Activated CD8-positive, alpha-beta memory T cell treated with anti-CD3 and anti-CD28 coated beads for 48 hours (primary cell): ENCODE data around the gene INHBE.
"Not testable (repeated sequence)": the region's sequence is repeated elsewhere in the genome, so short reads cannot be mapped to it uniquely, and the experiment has no call there.

ENCODE experiments used
- DNase-seq, 3 experiments: peaks; one replicate each; pipeline ENCODE4 v3.0.0-alpha.2; 2020; ENCODE audit warnings: low read depth in 2 of 3, low spot score in 2 of 3

The INHBE gene

GRCh38 chr12:57441393-57441792 is 13.7 kb upstream of the INHBE start:
- DNase-seq: not testable (repeated sequence)

- DNase-seq: no peak
These were observed 13.2 kb upstream of the INHBE start for GRCh38 chr12:57441846-57442427.

- DNase-seq: not testable (repeated sequence)
These were observed 10.8 kb upstream of the INHBE start for GRCh38 chr12:57444337-57444736.

- DNase-seq: no peak
These were observed 10.4 kb upstream of the INHBE start for GRCh38 chr12:57444744-57445143.

- DNase-seq: no peak
These were observed 8.7 kb upstream of the INHBE start for GRCh38 chr12:57446292-57446960.

- no peak for DNase-seq
These were observed 6.4 kb upstream of the INHBE start for GRCh38 chr12:57448669-57449068.

GRCh38 chr12:57449375-57449774 is 5.7 kb upstream of the INHBE start:
- DNase-seq: no peak

- no peak for DNase-seq
These were observed 5.0 kb upstream of the INHBE start for GRCh38 chr12:57450057-57450456.

GRCh38 chr12:57451233-57451778 is 3.8 kb upstream of the INHBE start:
- no peak for DNase-seq

- no peak for DNase-seq
These were observed 2.7 kb upstream of the INHBE start for GRCh38 chr12:57452181-57452936.

GRCh38 chr12:57452937-57453509 is 2.1 kb upstream of the INHBE start:
- no peak for DNase-seq

GRCh38 chr12:57454213-57454565 is 918 bp upstream of the INHBE start:
- DNase-seq: no peak

GRCh38 chr12:57455374-57456144 is 452 bp downstream of the INHBE start:
- DNase-seq: no peak

- DNase-seq: no peak
These were observed 1.1 kb downstream of the INHBE start for GRCh38 chr12:57456145-57456700.

GRCh38 chr12:57456737-57457490 is 1.8 kb downstream of the INHBE start:
- no peak for DNase-seq

- DNase-seq: no peak
These were observed 3.6 kb downstream of the INHBE start for GRCh38 chr12:57458665-57459054.

GRCh38 chr12:57459055-57459749 is 4.1 kb downstream of the INHBE start:
- DNase-seq: peak; percentile 81 to 92 (median 89)

GRCh38 chr12:57459750-57460467 is 4.8 kb downstream of the INHBE start, which contains the start of gene GLI1:
Gene GLI1, plus strand, starts transcription at chr12:57459785. Its CDS starts 3,907 bp downstream, at chr12:57463692.
- DNase-seq: no peak

GRCh38 chr12:57460468-57460784 is 5.3 kb downstream of the INHBE start:
- DNase-seq: no peak
